Esophagus (tissue), 2 donors: ENCODE data around the gene ZFAND5. TPM values are rescaled to one million over a fixed set of nuclear protein-coding genes. Genes with fewer than 3 reads are reported as not detected.

Source experiments
- H3K27ac ChIP-seq, 2 donors: one replicate each; pipeline ENCODE4 v1.5.1; 2013; ENCODE audit warnings: low read depth in 2 of 2, mild to moderate bottlenecking in 2 of 2, inconsistent platforms in 1 of 2, low read length in 1 of 2, moderate library complexity in 1 of 2
- H3K27me3 ChIP-seq, 2 donors: one replicate each; pipeline ENCODE4 v1.6.1; 2013; ENCODE audit warnings: low read length in 2 of 2, control low read depth in 1 of 2, mild to moderate bottlenecking in 1 of 2; ENCODE audit not compliant: insufficient read depth in 2 of 2, control insufficient read depth in 1 of 2
- H3K36me3 ChIP-seq, 2 donors: one replicate each; pipeline ENCODE4 v1.6.1; 2013; ENCODE audit warnings: low read length in 1 of 2; ENCODE audit not compliant: control insufficient read depth in 2 of 2, insufficient read depth in 2 of 2
- H3K4me1 ChIP-seq, 2 donors: one replicate each; pipeline ENCODE4 v1.6.1; 2013; ENCODE audit warnings: low read length in 1 of 2; ENCODE audit not compliant: control insufficient read depth in 2 of 2, insufficient read depth in 2 of 2
- H3K4me3 ChIP-seq, 2 donors: one replicate each; pipeline ENCODE4 v1.5.1; 2013; ENCODE audit warnings: low read length in 2 of 2, mild to moderate bottlenecking in 2 of 2, low read depth in 1 of 2, moderate library complexity in 1 of 2
- H3K9me3 ChIP-seq, 2 donors: one replicate each; pipeline ENCODE4 v1.6.1; 2013; ENCODE audit warnings: mild to moderate bottlenecking in 2 of 2, low read depth in 1 of 2, low read length in 1 of 2, moderate library complexity in 1 of 2; ENCODE audit not compliant: control insufficient read depth in 2 of 2, insufficient read depth in 1 of 2
- WGBS, 2 donors: extraction: QIAGEN DNeasy Blood & Tissue Kit; methylation state at CpG; one replicate each; pipeline ENCODE4 v1.1.7; 2013; 5-methylcytosine and 5-hydroxymethylcytosine counted together
- polyA plus RNA-seq, 2 donors: library from polyadenylated mRNA; stranded (reverse); fragments of 200-250 nt; gene quantifications; one replicate each; pipeline ENCODE4 v1.2.3, GENCODE V29; 2013
- donor health status: healthy with polysubstance abuse.
- donor health status: Bipolar disorder and iron deficiency.

ZFAND5 gene
- polyA plus RNA-seq, 2 donors: 124 to 155 TPM

DNA sequence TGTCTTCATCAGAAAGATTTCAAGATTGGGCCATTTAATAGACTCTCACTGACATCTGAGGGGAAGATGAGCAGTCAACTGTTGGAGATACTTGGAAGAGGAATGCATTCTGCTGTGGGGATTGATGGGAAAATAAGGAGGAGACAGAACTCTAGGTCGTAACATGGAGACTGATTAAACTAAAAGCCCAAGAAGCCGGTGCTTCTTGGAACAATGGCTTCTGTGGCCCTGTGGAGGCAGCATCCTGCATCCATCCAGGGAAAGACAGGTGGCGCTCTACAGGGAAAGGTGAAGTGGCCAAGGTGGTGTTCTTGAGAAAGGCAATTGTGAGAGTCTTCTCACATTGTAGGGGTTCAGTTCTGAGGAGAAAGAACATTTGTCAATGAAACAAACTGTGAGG, 31.3 kb downstream of the ZFAND5 start:
- no peak overlapping the region for H3K4me3 ChIP-seq

GRCh38 chr9:72333197-72333596, 31.8 kb downstream of the ZFAND5 start:
- H3K9me3 ChIP-seq: no peaks in the 10 kb centered on the region
- H3K27ac ChIP-seq: no peak overlapping the region
- no peaks in the 10 kb centered on the region for H3K27me3 ChIP-seq
- 69 to 75% methylated on average over 3 of the region's 3 CpGs for whole genome bisulfite sequencing, 2 donors
- no peaks in the 10 kb centered on the region for H3K4me1 ChIP-seq
- H3K36me3 ChIP-seq: no peaks in the 10 kb centered on the region
- H3K4me3 ChIP-seq: no peak overlapping the region

More for the DNA sequence above, 31.3 kb downstream of the ZFAND5 start:
- Histone ChIP-seq H3K36me3 (no peaks in the 10 kb centered on the region), H3K4me1 (no peaks in the 10 kb centered on the region), H3K27me3 (no peaks in the 10 kb centered on the region), H3K27ac (no peak overlapping the region), H3K9me3 (no peaks in the 10 kb centered on the region)
- 77 to 81% methylated on average over 3 of the region's 3 CpGs for WGBS, 2 donors

DNA sequence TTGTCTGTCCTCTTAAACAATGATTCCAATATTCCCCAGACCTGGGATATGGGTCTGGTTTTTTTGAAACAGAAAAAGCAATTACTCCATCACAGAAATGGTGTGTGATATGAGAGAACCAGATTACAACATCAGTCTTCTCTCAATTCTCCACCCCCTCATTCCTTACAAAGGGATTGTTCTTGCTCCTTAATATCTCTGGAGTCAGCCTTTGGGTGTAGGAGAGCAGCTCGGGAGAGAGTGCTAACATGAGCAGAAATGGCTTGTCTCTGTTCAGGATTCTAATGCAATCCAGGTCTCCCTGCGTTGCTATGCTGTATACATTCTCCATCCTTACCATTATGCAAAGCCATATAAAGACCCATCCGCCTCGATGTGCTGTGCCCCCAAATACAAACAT, 32.7 kb downstream of the ZFAND5 start:
- 70 to 71% methylated on average over 4 of the region's 4 CpGs for WGBS, 2 donors
- H3K36me3 ChIP-seq: no peaks in the 10 kb centered on the region
- H3K9me3 ChIP-seq: no peaks in the 10 kb centered on the region
- no peaks in the 10 kb centered on the region for H3K27me3 ChIP-seq
- H3K4me1 ChIP-seq: no peaks in the 10 kb centered on the region
- no peak overlapping the region for H3K27ac ChIP-seq
- H3K4me3 ChIP-seq: no peak overlapping the region

GRCh38 chr9:72327631-72328030, 37.4 kb downstream of the ZFAND5 start:
- H3K36me3 ChIP-seq: no peaks in the 10 kb centered on the region
- H3K4me3 ChIP-seq: no peak overlapping the region
- no peaks in the 10 kb centered on the region for H3K4me1 ChIP-seq
- H3K27me3 ChIP-seq: no peaks in the 10 kb centered on the region
- no peak overlapping the region for H3K27ac ChIP-seq
- H3K9me3 ChIP-seq: no peaks in the 10 kb centered on the region
- 90 to 91% methylated on average over 10 of the region's 10 CpGs for WGBS, 2 donors

DNA sequence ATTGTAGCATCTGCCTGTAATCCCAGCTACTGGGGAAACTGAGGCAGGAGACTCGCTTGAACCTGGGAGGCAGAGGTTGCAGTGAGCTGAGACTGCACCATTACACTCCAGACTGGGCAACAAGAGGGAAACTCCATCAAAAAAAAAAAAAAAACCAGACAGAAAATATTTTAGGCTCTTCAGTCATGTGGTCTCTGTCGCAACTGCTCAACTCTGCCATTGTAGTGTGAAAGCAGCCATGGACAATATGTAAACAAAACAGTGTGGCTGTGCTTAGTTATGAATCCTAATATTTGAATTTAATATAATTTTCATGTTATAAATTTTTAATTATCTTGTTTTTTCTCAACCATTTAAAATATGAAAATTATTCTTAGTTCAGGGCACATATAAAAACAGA, 38.4 kb downstream of the ZFAND5 start:
- no peaks in the 10 kb centered on the region for H3K27me3 ChIP-seq
- WGBS, 2 donors: 86 to 95% methylated on average over 2 of the region's 2 CpGs

GRCh38 chr9:72324974-72325373, 40.0 kb downstream of the ZFAND5 start:
- no peaks in the 10 kb centered on the region for H3K36me3 ChIP-seq
- no peak overlapping the region for H3K4me3 ChIP-seq
- H3K27me3 ChIP-seq: no peaks in the 10 kb centered on the region
- no peaks in the 10 kb centered on the region for H3K4me1 ChIP-seq
- 72 to 79% methylated on average over 3 of the region's 3 CpGs for WGBS, 2 donors
- no peaks in the 10 kb centered on the region for H3K9me3 ChIP-seq
- H3K27ac ChIP-seq: no peak overlapping the region

More for the DNA sequence above, 38.4 kb downstream of the ZFAND5 start:
- Histone ChIP-seq H3K36me3 (no peaks in the 10 kb centered on the region), H3K4me3 (no peak overlapping the region), H3K9me3 (no peaks in the 10 kb centered on the region), H3K4me1 (no peaks in the 10 kb centered on the region), H3K27ac (no peak overlapping the region)

DNA sequence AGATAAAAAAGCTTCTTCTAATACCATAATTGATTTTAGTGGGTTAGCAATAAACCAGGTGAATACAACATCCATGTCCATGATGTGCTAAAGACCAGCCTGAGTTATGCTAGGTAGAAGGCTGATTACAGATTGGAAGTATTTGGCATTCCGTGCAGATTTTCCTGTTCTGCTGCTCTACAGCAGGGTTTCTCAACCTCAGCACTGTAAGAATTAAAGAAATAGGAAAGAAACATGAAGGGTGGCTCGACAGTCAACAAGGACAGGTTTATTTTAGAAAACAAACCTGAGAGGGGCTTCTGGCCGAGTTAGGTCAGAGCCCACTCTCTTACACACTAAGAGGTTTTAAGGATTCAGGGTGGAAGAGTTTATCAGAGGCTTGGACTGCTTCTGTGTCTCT, 42.3 kb downstream of the ZFAND5 start:
- WGBS, 2 donors: 69 to 70% methylated on average over 3 of the region's 3 CpGs
- H3K4me1 ChIP-seq: no peaks in the 10 kb centered on the region
- H3K27ac ChIP-seq: no peak overlapping the region

GRCh38 chr9:72322259-72322658, 42.7 kb downstream of the ZFAND5 start:
- Histone ChIP-seq H3K36me3 (no peaks in the 10 kb centered on the region), H3K27me3 (no peaks in the 10 kb centered on the region), H3K4me1 (no peaks in the 10 kb centered on the region), H3K27ac (no peak overlapping the region), H3K4me3 (no peak overlapping the region), H3K9me3 (no peaks in the 10 kb centered on the region)
- 46 to 54% methylated on average over 2 of the region's 2 CpGs for WGBS, 2 donors

More for the DNA sequence above, 42.3 kb downstream of the ZFAND5 start:
- Histone ChIP-seq H3K9me3 (no peaks in the 10 kb centered on the region), H3K4me3 (no peak overlapping the region), H3K27me3 (no peaks in the 10 kb centered on the region), H3K36me3 (no peaks in the 10 kb centered on the region)

- H3K27ac ChIP-seq: peak overlapping the region; percentile 91 to 95
- no peaks in the 10 kb centered on the region for H3K9me3 ChIP-seq
- peak overlapping the region in 1 of 2 donors; percentile 7 for H3K4me3 ChIP-seq
- peaks cover 0 to 7% of the 10 kb centered on the region in 2 donors for H3K4me1 ChIP-seq
- 17 to 18% methylated on average over 10 of the region's 10 CpGs for WGBS, 2 donors
- no peaks in the 10 kb centered on the region for H3K36me3 ChIP-seq
- H3K27me3 ChIP-seq: no peaks in the 10 kb centered on the region
Measured at GRCh38 chr9:72315510-72316311, 49.3 kb downstream of the ZFAND5 start.

GRCh38 chr9:72315089-72315509, 49.9 kb downstream of the ZFAND5 start:
- H3K27ac ChIP-seq: peak overlapping the region; percentile 91 to 95
- no peaks in the 10 kb centered on the region for H3K36me3 ChIP-seq
- peaks cover 0 to 7% of the 10 kb centered on the region in 2 donors for H3K4me1 ChIP-seq
- H3K27me3 ChIP-seq: no peaks in the 10 kb centered on the region
- no peaks in the 10 kb centered on the region for H3K9me3 ChIP-seq
- H3K4me3 ChIP-seq: no peak overlapping the region
- whole genome bisulfite sequencing, 2 donors: 8 to 11% methylated on average over 5 of the region's 5 CpGs
